GM15510 (cell line): ENCODE results near the gene DHCR7.

Experiments
- POLR2A ChIP-seq: IDR thresholded peaks from 3 replicates; pipeline ENCODE4 v1.6.1; 2011; ENCODE audit warnings: borderline replicate concordance; ENCODE audit not compliant: insufficient read length; ENCODE audit errors: extremely low read depth

The DHCR7 gene

GRCh38 chr11:71425860-71426259 lies 22.3 kb downstream of the DHCR7 start:
- TF ChIP-seq POLR2A: no peak

GRCh38 chr11:71425409-71425808 lies 22.8 kb downstream of the DHCR7 start:
- no peak for TF ChIP-seq POLR2A

GRCh38 chr11:71423181-71423790 lies 24.9 kb downstream of the DHCR7 start:
- TF ChIP-seq POLR2A: no peak

GRCh38 chr11:71421392-71421950 lies 26.7 kb downstream of the DHCR7 start:
- TF ChIP-seq POLR2A: no peak

- no peak for TF ChIP-seq POLR2A
Observed at GRCh38 chr11:71420455-71421241, 27.5 kb downstream of the DHCR7 start.

GRCh38 chr11:71418643-71419042 lies 29.6 kb downstream of the DHCR7 start:
- no peak for TF ChIP-seq POLR2A

GRCh38 chr11:71414645-71415044 lies 33.5 kb downstream of the DHCR7 start:
- TF ChIP-seq POLR2A: no peak

GRCh38 chr11:71410363-71410966 lies 37.7 kb downstream of the DHCR7 start:
- TF ChIP-seq POLR2A: no peak

- TF ChIP-seq POLR2A: no peak
Observed at GRCh38 chr11:71408826-71409225, 39.4 kb downstream of the DHCR7 start.

GRCh38 chr11:71407356-71407755 lies 40.8 kb downstream of the DHCR7 start:
- TF ChIP-seq POLR2A: no peak

GRCh38 chr11:71406681-71407080 lies 41.5 kb downstream of the DHCR7 start:
- no peak for TF ChIP-seq POLR2A

- TF ChIP-seq POLR2A: no peak
Observed at GRCh38 chr11:71404209-71404608, 44.0 kb downstream of the DHCR7 start.

- no peak for TF ChIP-seq POLR2A
Observed at GRCh38 chr11:71402878-71403277, 45.3 kb downstream of the DHCR7 start.

- TF ChIP-seq POLR2A: no peak
Observed at GRCh38 chr11:71400216-71400615, 48.0 kb downstream of the DHCR7 start.

GRCh38 chr11:71399341-71399740 lies 48.9 kb downstream of the DHCR7 start:
- no peak for TF ChIP-seq POLR2A
